ENCODE results near the gene B4GALT2. TPM values are rescaled to one million over a fixed set of nuclear protein-coding genes. Genes with fewer than 3 reads are reported as not detected.

B4GALT2 gene
- total RNA-seq, 1 experiment from 2014 or later: 70.9 TPM

DNA sequence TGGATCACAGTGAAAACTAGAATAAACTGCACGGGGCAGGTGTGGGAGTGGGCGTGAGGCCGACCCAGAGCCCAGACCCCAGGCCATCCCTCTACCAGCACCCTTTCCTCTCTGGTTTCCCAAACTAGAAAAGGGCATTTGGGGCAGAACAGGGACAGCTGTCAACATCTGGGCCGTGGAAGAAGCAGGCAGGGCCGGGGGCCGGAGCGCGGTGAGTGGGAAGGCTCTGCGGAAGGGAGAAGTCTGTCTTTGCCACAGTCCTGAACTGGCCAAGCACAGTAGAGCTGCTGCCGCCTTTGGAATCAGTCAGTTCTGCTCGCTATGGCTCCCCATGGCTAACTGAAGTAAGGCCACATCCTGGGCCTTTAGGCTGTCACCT is 19.0 kb downstream of the B4GALT2 start:
- Histone ChIP-seq H2BK120ac (ENCODE audit: low read depth, low read length, poor library complexity, severe bottlenecking) (no peak overlapping the region), H2BK15ac (ENCODE audit: low read depth, low read length) (no peak overlapping the region), H4K91ac (ENCODE audit: insufficient read length, low read depth, low read length) (no peak overlapping the region), H3K9me3 (ENCODE audit: control insufficient read depth, low read depth, low read length) (no peaks in the 10 kb centered on the region), H2AK5ac (ENCODE audit: insufficient read length, low read length) (no peak overlapping the region), H3K14ac (ENCODE audit: insufficient read depth, low read length) (no peak overlapping the region), H3K23ac (ENCODE audit: insufficient read length, low read depth, low read length) (no peak overlapping the region), H2AFZ (ENCODE audit: low read length) (no peak overlapping the region), H3K27ac (ENCODE audit: insufficient read length, low read depth, low read length) (no peak overlapping the region), H3K4ac (ENCODE audit: low read depth, low read length) (no peak overlapping the region), H3K79me2 (ENCODE audit: insufficient read depth, low read length) (no peaks in the 10 kb centered on the region), H2BK12ac (ENCODE audit: insufficient read length, low read depth, low read length) (no peak overlapping the region), H2BK5ac (ENCODE audit: insufficient read length, low read length) (no peak overlapping the region), H4K20me1 (ENCODE audit: control insufficient read depth, insufficient read depth, insufficient read length) (no peaks in the 10 kb centered on the region), H3K18ac (ENCODE audit: insufficient read length, low read depth, low read length) (no peak overlapping the region), H4K5ac (ENCODE audit: insufficient read length, low read depth, low read length) (no peak overlapping the region), H3K9ac (ENCODE audit: extremely low read depth, insufficient read length, low read length) (no peak overlapping the region), H3K4me1 (ENCODE audit: insufficient read depth, low read length) (no peaks in the 10 kb centered on the region), H3T11ph (ENCODE audit: low read length) (no peak overlapping the region), H3K79me1 (ENCODE audit: insufficient read depth, low read depth, low read length, poor library complexity, severe bottlenecking) (no peaks in the 10 kb centered on the region), H3K23me2 (ENCODE audit: insufficient read length, low read depth, low read length, poor library complexity, severe bottlenecking) (no peaks in the 10 kb centered on the region), H3K4me2 (ENCODE audit: insufficient read depth, insufficient read length, low read length) (no peak overlapping the region), H2BK20ac (ENCODE audit: low read depth, low read length, poor library complexity, severe bottlenecking) (no peak overlapping the region), H4K8ac (replicated peaks; ENCODE audit: insufficient read length, low read depth, low read length) (no peak overlapping the region), H3K27me3 (ENCODE audit: insufficient read depth, low read length) (no peaks in the 10 kb centered on the region), H3K56ac (ENCODE audit: insufficient read length, low read depth, low read length) (no peak overlapping the region)
- no peaks in the 10 kb centered on the region for H3K9me3 Mint-ChIP-seq
- no peak for DNase-seq
- no peak overlapping the region for H3K27ac Mint-ChIP-seq
- peaks cover 10 to 40% (median 27%) of the 10 kb centered on the region in 3 experiments; a peak in 6 of 7 replicates for H3K36me3 Mint-ChIP-seq (ENCODE audit: insufficient read depth in 1 of 3, low read depth in 3 of 3)
- TF ChIP-seq, protein P1, sequence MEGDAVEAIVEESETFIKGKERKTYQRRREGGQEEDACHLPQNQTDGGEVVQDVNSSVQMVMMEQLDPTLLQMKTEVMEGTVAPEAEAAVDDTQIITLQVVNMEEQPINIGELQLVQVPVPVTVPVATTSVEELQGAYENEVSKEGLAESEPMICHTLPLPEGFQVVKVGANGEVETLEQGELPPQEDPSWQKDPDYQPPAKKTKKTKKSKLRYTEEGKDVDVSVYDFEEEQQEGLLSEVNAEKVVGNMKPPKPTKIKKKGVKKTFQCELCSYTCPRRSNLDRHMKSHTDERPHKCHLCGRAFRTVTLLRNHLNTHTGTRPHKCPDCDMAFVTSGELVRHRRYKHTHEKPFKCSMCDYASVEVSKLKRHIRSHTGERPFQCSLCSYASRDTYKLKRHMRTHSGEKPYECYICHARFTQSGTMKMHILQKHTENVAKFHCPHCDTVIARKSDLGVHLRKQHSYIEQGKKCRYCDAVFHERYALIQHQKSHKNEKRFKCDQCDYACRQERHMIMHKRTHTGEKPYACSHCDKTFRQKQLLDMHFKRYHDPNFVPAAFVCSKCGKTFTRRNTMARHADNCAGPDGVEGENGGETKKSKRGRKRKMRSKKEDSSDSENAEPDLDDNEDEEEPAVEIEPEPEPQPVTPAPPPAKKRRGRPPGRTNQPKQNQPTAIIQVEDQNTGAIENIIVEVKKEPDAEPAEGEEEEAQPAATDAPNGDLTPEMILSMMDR (conservative IDR thresholded peaks at IDR 0.05): no peak
- no CpG with 5 or more reads among the region's 11 CpGs for WGBS (ENCODE audit: extremely low coverage, insufficient read length, low lambda C conversion rate)
- H3K27me3 Mint-ChIP-seq (ENCODE audit: low read depth): no peaks in the 10 kb centered on the region; the same call in none of the 2 replicates
- peaks cover 4 to 15% of the 10 kb centered on the region in 2 experiments; a peak in 3 of 4 replicates for H3K4me1 Mint-ChIP-seq
- H3K4me3 Mint-ChIP-seq: no peak overlapping the region
